ENCODE data around the gene AFF3. TPM values are rescaled to one million over a fixed set of nuclear protein-coding genes. Genes with fewer than 3 reads are reported as not detected.

AFF3 gene
- total RNA-seq, 1 experiment from 2014 or later, result not detected

- Histone ChIP-seq H3K27ac (no peak overlapping the region), H3K4me1 (no peaks in the 10 kb centered on the region), H3K4me3 (no peak overlapping the region), H3K9me3 (replicated peaks) (no peaks in the 10 kb centered on the region), H3K36me3 (no peaks in the 10 kb centered on the region), H3K27me3 (no peaks in the 10 kb centered on the region)
- DNase-seq, result no peak
These were observed 103.0 kb downstream of the AFF3 start for GRCh38 chr2:100039291-100039980.

GRCh38 chr2:100038011-100038410 lies 104.4 kb downstream of the AFF3 start:
- Histone ChIP-seq H3K4me3 (no peak overlapping the region), H3K36me3 (no peaks in the 10 kb centered on the region), H3K4me1 (no peaks in the 10 kb centered on the region), H3K27me3 (no peaks in the 10 kb centered on the region), H3K9me3 (replicated peaks) (no peaks in the 10 kb centered on the region), H3K27ac (no peak overlapping the region)
- DNase-seq, result no peak

DNA sequence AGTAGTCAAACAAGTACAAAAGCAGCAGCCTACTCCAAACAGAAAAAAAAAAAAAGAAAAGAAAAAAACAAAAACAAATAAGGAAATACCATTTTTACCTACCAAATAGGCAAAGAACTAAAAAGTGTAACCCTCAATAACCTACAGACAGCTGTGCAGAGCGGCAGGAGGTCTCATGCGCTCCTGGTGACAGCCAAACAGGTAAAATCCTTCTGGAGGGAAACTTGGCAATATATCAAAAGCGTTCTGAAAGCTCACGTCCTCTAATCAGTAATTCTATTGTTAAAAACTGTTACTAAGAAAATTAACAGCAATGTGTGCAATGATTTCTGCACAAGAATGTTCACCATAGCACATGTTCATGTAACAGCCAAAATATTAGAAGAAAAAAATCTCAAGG lies 105.6 kb downstream of the AFF3 start:
- Histone ChIP-seq H3K4me1 (no peaks in the 10 kb centered on the region), H3K27me3 (no peaks in the 10 kb centered on the region), H3K4me3 (no peak overlapping the region), H3K9me3 (replicated peaks) (no peaks in the 10 kb centered on the region), H3K27ac (no peak overlapping the region), H3K36me3 (no peaks in the 10 kb centered on the region)
- DNase-seq, result no peak

DNA sequence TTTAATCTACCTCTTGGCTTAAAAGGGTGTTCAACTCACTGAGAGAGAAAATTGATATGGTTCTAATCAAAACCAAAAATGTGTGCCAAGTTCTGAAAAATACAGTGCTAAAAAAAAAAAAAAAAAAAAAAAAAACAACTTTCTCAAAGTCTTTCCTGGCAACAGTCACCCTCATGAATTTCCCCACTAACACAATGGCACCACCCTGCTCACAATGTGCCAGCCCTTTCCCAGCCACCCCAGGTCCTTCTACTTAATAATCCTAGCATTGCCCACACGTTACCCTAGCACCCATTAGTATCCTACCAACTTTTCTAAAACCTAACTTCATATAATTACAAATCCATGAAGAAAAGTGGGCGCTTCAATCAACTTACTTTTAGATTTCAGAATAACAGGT lies 106.4 kb downstream of the AFF3 start:
- Histone ChIP-seq H3K36me3 (no peaks in the 10 kb centered on the region), H3K27ac (no peak overlapping the region)

DNA sequence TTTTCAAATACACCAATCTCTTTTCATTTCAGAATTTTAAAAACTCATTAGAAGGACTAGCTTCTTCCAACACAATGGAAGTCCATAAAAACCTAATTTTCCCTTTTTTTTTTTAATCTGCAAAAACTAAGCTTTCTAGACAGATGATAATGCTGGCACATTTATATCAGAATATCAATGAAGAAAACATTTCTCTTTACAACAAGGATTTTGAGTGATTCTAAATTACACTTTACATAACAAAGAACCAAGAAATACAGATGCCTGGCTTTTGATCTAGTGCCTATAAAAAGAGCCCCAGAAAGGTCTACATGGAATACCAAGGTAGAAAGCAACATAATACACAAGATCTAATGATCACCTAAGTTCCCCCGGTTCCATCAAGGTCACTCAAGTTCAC lies 108.0 kb downstream of the AFF3 start:
- no peaks in the 10 kb centered on the region for H3K36me3 ChIP-seq
- DNase-seq, result no peak
- H3K9me3 ChIP-seq (replicated peaks), result no peaks in the 10 kb centered on the region

More for the DNA sequence above, 106.4 kb downstream of the AFF3 start:
- Histone ChIP-seq H3K4me3 (no peak overlapping the region), H3K27me3 (no peaks in the 10 kb centered on the region), H3K9me3 (replicated peaks) (no peaks in the 10 kb centered on the region), H3K4me1 (no peaks in the 10 kb centered on the region)
- no peak for DNase-seq

GRCh38 chr2:100033976-100034375 lies 108.4 kb downstream of the AFF3 start:
- H3K9me3 ChIP-seq (replicated peaks), result no peaks in the 10 kb centered on the region
- H3K27ac ChIP-seq, result no peak overlapping the region
- no peak overlapping the region for H3K4me3 ChIP-seq
- H3K36me3 ChIP-seq, result no peaks in the 10 kb centered on the region
- no peaks in the 10 kb centered on the region for H3K27me3 ChIP-seq
- no peak for DNase-seq
- H3K4me1 ChIP-seq, result no peaks in the 10 kb centered on the region

More for the DNA sequence above, 108.0 kb downstream of the AFF3 start:
- Histone ChIP-seq H3K4me1 (no peaks in the 10 kb centered on the region), H3K4me3 (no peak overlapping the region), H3K27me3 (no peaks in the 10 kb centered on the region), H3K27ac (no peak overlapping the region)

- H3K27ac ChIP-seq, result no peak overlapping the region
- no peaks in the 10 kb centered on the region for H3K4me1 ChIP-seq
- H3K36me3 ChIP-seq, result no peaks in the 10 kb centered on the region
- H3K9me3 ChIP-seq (replicated peaks), result no peaks in the 10 kb centered on the region
- DNase-seq, result no peak
- no peak overlapping the region for H3K4me3 ChIP-seq
- no peaks in the 10 kb centered on the region for H3K27me3 ChIP-seq
These were observed 110.8 kb downstream of the AFF3 start for GRCh38 chr2:100031604-100032003.

GRCh38 chr2:100029460-100029859 lies 112.9 kb downstream of the AFF3 start:
- no peak for DNase-seq
- H3K27ac ChIP-seq, result no peak overlapping the region
- H3K9me3 ChIP-seq (replicated peaks), result no peaks in the 10 kb centered on the region
- H3K27me3 ChIP-seq, result no peaks in the 10 kb centered on the region
- no peaks in the 10 kb centered on the region for H3K4me1 ChIP-seq
- no peaks in the 10 kb centered on the region for H3K36me3 ChIP-seq
- H3K4me3 ChIP-seq, result no peak overlapping the region

DNA sequence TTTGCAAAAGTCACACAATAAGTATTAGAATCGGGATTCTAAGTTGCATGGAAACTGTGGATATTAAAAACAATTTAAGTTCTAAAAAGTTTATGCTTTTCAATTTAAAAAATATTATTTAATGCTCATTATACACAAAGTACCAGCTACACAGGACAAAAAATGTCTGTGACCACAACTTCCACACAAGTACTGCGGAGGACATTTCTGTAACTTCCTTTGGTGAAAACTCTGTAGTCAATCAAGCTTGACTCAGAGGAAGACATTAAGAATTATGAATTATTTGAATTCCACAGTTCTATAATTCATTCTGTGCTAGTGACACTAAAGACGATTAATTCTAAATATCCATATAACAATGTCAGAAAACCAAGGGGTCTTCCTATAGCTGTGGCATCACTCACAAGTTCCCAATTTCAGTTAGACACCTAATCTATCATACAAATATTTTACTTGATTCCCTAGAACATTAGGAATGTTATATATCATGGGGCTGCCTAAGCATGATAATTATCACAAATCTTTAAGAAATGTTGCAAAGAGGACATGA lies 120.5 kb downstream of the AFF3 start:
- Histone ChIP-seq H3K36me3 (no peaks in the 10 kb centered on the region), H3K9me3 (replicated peaks) (no peaks in the 10 kb centered on the region), H3K27me3 (no peaks in the 10 kb centered on the region), H3K4me3 (no peak overlapping the region), H3K4me1 (no peaks in the 10 kb centered on the region), H3K27ac (no peak overlapping the region)
- DNase-seq, result no peak

- no peaks in the 10 kb centered on the region for H3K9me3 ChIP-seq (replicated peaks)
- H3K4me1 ChIP-seq, result no peaks in the 10 kb centered on the region
- no peaks in the 10 kb centered on the region for H3K36me3 ChIP-seq
- no peaks in the 10 kb centered on the region for H3K27me3 ChIP-seq
- DNase-seq, result no peak
- no peak overlapping the region for H3K4me3 ChIP-seq
- no peak overlapping the region for H3K27ac ChIP-seq
These were observed 122.9 kb downstream of the AFF3 start for GRCh38 chr2:100019499-100019898.

DNA sequence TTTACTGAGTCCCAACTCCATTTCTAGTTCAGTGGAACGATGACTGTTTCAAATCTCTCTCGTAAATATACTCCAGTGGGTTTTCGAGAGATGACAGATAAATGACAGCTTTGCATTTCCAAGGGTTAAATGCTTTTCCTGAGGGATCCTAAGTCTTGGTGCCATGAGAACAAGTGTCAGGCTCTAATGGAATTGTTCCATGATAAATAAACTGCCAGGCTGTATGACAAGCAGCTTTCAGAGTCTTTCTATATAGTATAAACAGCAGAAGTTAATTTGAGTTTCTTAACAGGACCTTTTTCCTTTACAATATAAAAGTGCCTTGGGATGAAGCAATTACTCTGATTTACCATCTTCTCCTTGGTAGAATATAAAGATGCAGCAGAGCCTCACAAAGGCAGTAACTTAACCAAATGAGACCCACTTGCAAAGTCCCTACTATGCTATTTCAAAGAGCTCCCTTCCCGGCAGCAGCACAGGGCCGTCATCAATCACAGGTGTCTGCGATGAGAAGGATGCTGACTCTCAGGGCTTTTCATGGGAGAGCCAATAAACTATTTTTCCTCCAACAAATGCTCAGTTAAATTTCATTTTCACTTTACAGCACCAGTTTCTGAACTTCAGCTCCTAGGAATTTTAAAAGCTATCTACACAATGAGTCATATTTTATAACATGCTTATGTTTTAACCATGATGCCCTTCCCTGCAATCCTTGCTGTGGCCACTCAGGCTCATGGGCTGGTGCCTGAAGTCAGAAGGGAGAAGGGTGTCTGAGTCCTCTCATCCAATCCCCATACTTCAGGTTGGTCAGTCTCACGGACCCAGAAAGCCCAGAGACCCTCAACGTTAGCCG lies 123.8 kb downstream of the AFF3 start:
- Histone ChIP-seq H3K4me3 (no peak overlapping the region), H3K27me3 (no peaks in the 10 kb centered on the region), H3K36me3 (no peaks in the 10 kb centered on the region), H3K4me1 (no peaks in the 10 kb centered on the region), H3K9me3 (replicated peaks) (no peaks in the 10 kb centered on the region), H3K27ac (no peak overlapping the region)
- no peak for DNase-seq

DNA sequence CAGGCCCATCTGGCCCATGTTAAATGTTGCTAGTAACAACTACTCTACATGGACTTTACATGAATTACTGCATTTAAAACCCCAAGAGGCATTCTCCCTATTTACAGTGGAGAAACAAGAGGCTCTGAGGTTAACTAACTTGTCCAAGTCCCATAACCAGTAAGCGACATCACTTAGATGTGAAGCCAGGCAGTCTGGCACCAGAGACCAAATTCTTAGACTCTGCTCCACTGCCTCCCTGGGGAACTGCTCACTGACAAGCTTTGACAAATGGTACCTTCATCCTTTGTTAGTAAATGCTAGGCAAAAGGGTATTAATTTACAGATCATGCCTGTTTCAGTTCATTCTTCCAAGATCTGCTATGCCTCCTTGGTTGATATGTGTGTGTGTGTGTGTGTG lies 124.8 kb downstream of the AFF3 start:
- Histone ChIP-seq H3K27me3 (no peaks in the 10 kb centered on the region), H3K27ac (no peak overlapping the region), H3K36me3 (no peaks in the 10 kb centered on the region), H3K4me1 (no peaks in the 10 kb centered on the region), H3K4me3 (no peak overlapping the region), H3K9me3 (replicated peaks) (no peaks in the 10 kb centered on the region)
- no peak for DNase-seq

DNA sequence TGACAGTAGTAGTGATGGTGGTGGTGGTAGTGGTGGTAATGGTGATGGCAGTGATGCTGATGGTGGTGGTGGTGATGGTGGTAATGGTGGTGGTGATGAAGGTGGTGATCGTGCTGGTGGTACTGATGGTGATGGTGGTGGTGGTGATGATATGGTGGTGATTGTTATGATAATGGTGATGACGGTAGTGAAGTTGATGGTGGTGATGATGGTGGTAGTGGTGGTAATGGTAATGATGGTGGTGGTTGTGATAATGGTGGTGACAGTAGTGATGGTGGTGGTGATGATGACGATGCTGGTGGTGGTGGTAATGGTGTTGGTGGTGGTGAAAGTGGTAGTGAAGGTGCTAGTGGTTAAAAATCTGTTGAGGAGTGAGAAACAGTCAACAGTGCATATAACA lies 125.6 kb downstream of the AFF3 start:
- Histone ChIP-seq H3K36me3 (no peaks in the 10 kb centered on the region), H3K4me1 (no peaks in the 10 kb centered on the region), H3K27ac (no peak overlapping the region), H3K27me3 (no peaks in the 10 kb centered on the region), H3K9me3 (replicated peaks) (no peaks in the 10 kb centered on the region), H3K4me3 (no peak overlapping the region)
- no peak for DNase-seq

DNA sequence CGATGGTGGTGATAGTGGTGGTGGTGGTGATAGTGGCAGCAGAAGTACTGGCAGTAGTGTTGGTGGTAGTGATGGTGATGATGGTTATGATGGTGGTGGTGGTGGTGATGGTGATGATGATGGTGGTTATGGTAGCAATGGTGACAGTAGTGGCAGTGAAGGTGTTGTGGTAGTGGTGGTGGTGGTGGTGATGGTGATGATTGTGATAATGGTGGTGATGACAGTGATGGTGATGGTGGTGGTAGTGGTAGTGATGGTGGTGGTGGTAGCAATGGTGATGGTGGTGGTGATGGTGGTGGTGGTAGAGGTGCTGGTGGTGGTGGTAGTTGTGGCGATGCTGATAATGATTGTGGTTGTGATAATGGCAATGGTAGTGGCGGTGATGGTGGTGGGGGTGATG lies 126.5 kb downstream of the AFF3 start:
- Histone ChIP-seq H3K4me1 (no peaks in the 10 kb centered on the region), H3K9me3 (replicated peaks) (no peaks in the 10 kb centered on the region), H3K36me3 (no peaks in the 10 kb centered on the region), H3K4me3 (no peak overlapping the region), H3K27me3 (no peaks in the 10 kb centered on the region), H3K27ac (no peak overlapping the region)
- no peak for DNase-seq

DNA sequence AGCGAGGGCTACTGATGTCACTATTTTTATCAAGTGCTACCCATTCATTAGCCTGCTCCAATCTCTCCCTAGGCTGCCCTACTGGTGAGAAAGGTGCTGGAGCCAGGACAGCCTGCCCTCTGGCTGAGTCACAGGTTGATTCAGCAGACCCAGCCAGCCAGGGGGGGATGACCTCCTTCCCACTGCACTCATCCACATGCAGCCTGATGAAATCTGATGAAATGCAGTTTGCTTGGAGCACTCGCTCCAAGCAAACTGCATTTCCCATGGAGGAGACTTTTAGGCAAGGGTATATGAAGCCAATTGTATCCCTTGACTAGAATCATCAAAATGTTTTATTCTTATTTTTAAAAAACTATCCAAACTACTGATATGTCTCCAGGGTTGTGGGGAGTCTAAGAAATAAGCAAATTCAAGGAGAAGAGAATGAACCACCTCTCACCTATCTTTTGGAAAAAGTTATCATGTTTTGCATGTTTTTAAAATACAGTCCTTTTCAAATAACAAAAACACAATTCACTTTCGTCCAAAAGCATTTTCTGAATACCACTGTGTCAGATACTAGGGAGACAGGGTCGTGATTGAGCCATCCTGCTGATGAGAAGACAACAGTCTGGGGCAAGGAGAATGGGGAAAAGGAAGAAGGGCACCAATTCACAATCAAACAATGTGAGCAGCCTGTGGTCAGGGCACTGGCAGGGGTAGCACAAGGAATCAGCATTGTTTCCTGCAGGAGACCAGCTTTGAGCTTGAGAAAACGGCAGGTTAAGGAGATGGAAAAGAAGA lies 128.3 kb downstream of the AFF3 start:
- Histone ChIP-seq H3K36me3 (no peaks in the 10 kb centered on the region), H3K9me3 (replicated peaks) (no peaks in the 10 kb centered on the region), H3K4me1 (no peaks in the 10 kb centered on the region), H3K4me3 (no peak overlapping the region), H3K27me3 (no peaks in the 10 kb centered on the region), H3K27ac (no peak overlapping the region)
- peak in 1 of 2 experiments; percentile 2 for DNase-seq
